ENCODE measurements around the gene PIGV. TPM values are rescaled to one million over a fixed set of nuclear protein-coding genes. Genes with fewer than 3 reads are reported as not detected.

Gene PIGV
- polyA plus RNA-seq, 1 donor from 2014 or later = 4.7 TPM

- H3K9ac ChIP-seq (ENCODE audit: low read length) = no peak overlapping the region
- H3K9me2 ChIP-seq (ENCODE audit: insufficient read depth, low read length) = no peaks in the 10 kb centered on the region
- no peaks in the 10 kb centered on the region for H4K20me1 ChIP-seq (ENCODE audit: insufficient read depth)
- H2AFZ ChIP-seq (ENCODE audit: low read depth, low read length) = no peak overlapping the region
- H3K4me3 ChIP-seq (ENCODE audit: low read length) = no peak overlapping the region
- no peaks in the 10 kb centered on the region for H3K36me3 ChIP-seq (ENCODE audit: insufficient read depth, low read length)
- H3K4me2 ChIP-seq (ENCODE audit: low read length) = no peak overlapping the region
- peaks cover 16% of the 10 kb centered on the region for H3K79me2 ChIP-seq (replicated peaks; ENCODE audit: insufficient read depth, low read length)
- H3K9me3 ChIP-seq (ENCODE audit: low read length) = no peaks in the 10 kb centered on the region
- no peaks in the 10 kb centered on the region for H3F3A ChIP-seq (ENCODE audit: insufficient read depth, low read length, poor library complexity, severe bottlenecking)
- H3K27ac ChIP-seq (ENCODE audit: low read length) = no peak overlapping the region
- TF ChIP-seq EP300 (conservative IDR thresholded peaks at IDR 0.05; ENCODE audit: poor library complexity, severe bottlenecking) (no peak), TAF1 (IDR thresholded peaks at IDR 0.05; ENCODE audit: low read depth) (no peak), REST (IDR thresholded peaks at IDR 0.05; ENCODE audit: borderline replicate concordance) (no peak), POLR2AphosphoS5 (IDR thresholded peaks at IDR 0.05) (no peak), EZH2 (IDR thresholded peaks at IDR 0.05; ENCODE audit: borderline replicate concordance, insufficient read depth, low read length, poor library complexity, severe bottlenecking) (no peak), CTCF (IDR thresholded peaks at IDR 0.05; ENCODE audit: poor library complexity, severe bottlenecking) (no peak), MXI1 (conservative IDR thresholded peaks at IDR 0.05; ENCODE audit: poor library complexity, severe bottlenecking) (no peak), RAD21 (conservative IDR thresholded peaks at IDR 0.05) (no peak), SMC3 (conservative IDR thresholded peaks at IDR 0.05; ENCODE audit: poor library complexity) (no peak)
- no peaks in the 10 kb centered on the region for H3K27me3 ChIP-seq (ENCODE audit: insufficient read depth, low read depth, low read length)
These were observed 35.1 kb downstream of the PIGV start for GRCh38 chr1:26822737-26823395.

- Histone ChIP-seq H3K27ac (ENCODE audit: low read length) (no peak overlapping the region), H2AFZ (ENCODE audit: low read depth, low read length) (no peak overlapping the region), H3K9me3 (ENCODE audit: low read length) (no peaks in the 10 kb centered on the region), H3K9me2 (ENCODE audit: insufficient read depth, low read length) (no peaks in the 10 kb centered on the region), H3K27me3 (ENCODE audit: insufficient read depth, low read depth, low read length) (no peaks in the 10 kb centered on the region), H3K79me2 (replicated peaks; ENCODE audit: insufficient read depth, low read length) (peaks cover 29% of the 10 kb centered on the region), H3K9ac (ENCODE audit: low read length) (no peak overlapping the region), H3K4me2 (ENCODE audit: low read length) (no peak overlapping the region), H3F3A (ENCODE audit: insufficient read depth, low read length, poor library complexity, severe bottlenecking) (no peaks in the 10 kb centered on the region), H4K20me1 (ENCODE audit: insufficient read depth) (no peaks in the 10 kb centered on the region), H3K4me3 (ENCODE audit: low read length) (no peak overlapping the region), H3K36me3 (ENCODE audit: insufficient read depth, low read length) (no peaks in the 10 kb centered on the region)
- TF ChIP-seq RAD21 (conservative IDR thresholded peaks at IDR 0.05) = no peak
- TF ChIP-seq REST (IDR thresholded peaks at IDR 0.05; ENCODE audit: borderline replicate concordance) = no peak
- no peak for TF ChIP-seq EZH2 (IDR thresholded peaks at IDR 0.05; ENCODE audit: borderline replicate concordance, insufficient read depth, low read length, poor library complexity, severe bottlenecking)
- TF ChIP-seq SMC3 (conservative IDR thresholded peaks at IDR 0.05; ENCODE audit: poor library complexity) = no peak
- no peak for TF ChIP-seq MXI1 (conservative IDR thresholded peaks at IDR 0.05; ENCODE audit: poor library complexity, severe bottlenecking)
- no peak for TF ChIP-seq EP300 (conservative IDR thresholded peaks at IDR 0.05; ENCODE audit: poor library complexity, severe bottlenecking)
- no peak for TF ChIP-seq TAF1 (IDR thresholded peaks at IDR 0.05; ENCODE audit: low read depth)
- no peak for TF ChIP-seq POLR2AphosphoS5 (IDR thresholded peaks at IDR 0.05)
- no peak for TF ChIP-seq CTCF (IDR thresholded peaks at IDR 0.05; ENCODE audit: poor library complexity, severe bottlenecking)
These were observed 37.0 kb downstream of the PIGV start for GRCh38 chr1:26824731-26825130.
